Osteoblast (primary cell): ENCODE results near the gene MFF. TPM values are rescaled to one million over a fixed set of nuclear protein-coding genes. Genes with fewer than 3 reads are reported as not detected.
"Not testable (repeated sequence)": the region's sequence is repeated elsewhere in the genome, so short reads cannot be mapped to it uniquely, and the experiment has no call there.

Source experiments
- DNase-seq: peaks from one replicate; pipeline ENCODE4 v3.0.0; 2011; ENCODE audit warnings: low spot score, mixed read lengths; ENCODE audit not compliant: insufficient read length; ENCODE audit errors: missing footprints
- H2AFZ ChIP-seq: 2 replicates; pipeline ENCODE4 v1.6.0; 2011; ENCODE audit warnings: mild to moderate bottlenecking, low read length
- H3K27ac ChIP-seq: 2 replicates; pipeline ENCODE4 v1.5.1; 2011; ENCODE audit warnings: mild to moderate bottlenecking, low read depth, low read length, moderate library complexity
- H3K27me3 ChIP-seq: 2 replicates; pipeline ENCODE4 v1.6.0; 2012; ENCODE audit warnings: mild to moderate bottlenecking, control low read depth, inconsistent platforms, low read length, moderate library complexity; ENCODE audit not compliant: insufficient read depth
- H3K36me3 ChIP-seq: 2 replicates; pipeline ENCODE4 v1.5.1; 2011; ENCODE audit warnings: mild to moderate bottlenecking, low read length, control low read depth, moderate library complexity; ENCODE audit not compliant: insufficient read depth
- H3K4me1 ChIP-seq: 2 replicates; pipeline ENCODE4 v1.5.1; 2011; ENCODE audit warnings: mild to moderate bottlenecking, low read length, control low read depth, moderate library complexity; ENCODE audit not compliant: insufficient read depth
- H3K4me2 ChIP-seq: 2 replicates; pipeline ENCODE4 v1.6.0; 2011; ENCODE audit warnings: mild to moderate bottlenecking, low read length; ENCODE audit not compliant: insufficient read depth
- H3K4me3 ChIP-seq: fragments of 200-600 bp; sonication (generic); 3 replicates; pipeline ENCODE4 v1.5.1; 2012; ENCODE audit warnings: mild to moderate bottlenecking, low read length, inconsistent platforms; ENCODE audit not compliant: insufficient read depth
- H3K79me2 ChIP-seq: 2 replicates; pipeline ENCODE4 v1.6.0; 2012; ENCODE audit warnings: mild to moderate bottlenecking, low read length, control low read depth, inconsistent platforms; ENCODE audit not compliant: insufficient read depth
- H3K9me3 ChIP-seq: 2 replicates; pipeline ENCODE4 v1.5.1; 2011; ENCODE audit warnings: low read depth, low read length, control low read depth
- H4K20me1 ChIP-seq: 2 replicates; pipeline ENCODE4 v1.6.0; 2012; ENCODE audit warnings: mild to moderate bottlenecking, low read length, control low read depth; ENCODE audit not compliant: insufficient read depth
- CTCF ChIP-seq: IDR thresholded peaks from 2 replicates; pipeline ENCODE4 v1.5.1; 2011; ENCODE audit warnings: mild to moderate bottlenecking, low read depth, low read length, moderate library complexity; ENCODE audit errors: extremely low read depth
- total RNA-seq: library from RNA; depleted of rRNA; stranded (reverse); fragments of >200 nt; gene quantifications from 2 replicates; pipeline ENCODE4 v1.2.3, GENCODE V29; 2012

The MFF gene
- total RNA-seq, 1 donor: 101 TPM

- H2AFZ ChIP-seq: no peak overlapping the region
- H3K4me3 ChIP-seq: no peak overlapping the region
- no peaks in the 10 kb centered on the region for H3K79me2 ChIP-seq
- peaks cover 20% of the 10 kb centered on the region for H3K4me1 ChIP-seq
- peak; percentile 34 for TF ChIP-seq CTCF
- H3K27me3 ChIP-seq: no peaks in the 10 kb centered on the region
- H3K27ac ChIP-seq: no peak overlapping the region
- no peaks in the 10 kb centered on the region for H4K20me1 ChIP-seq
- DNase-seq: no peak
- no peaks in the 10 kb centered on the region for H3K9me3 ChIP-seq
- peaks cover 15% of the 10 kb centered on the region for H3K36me3 ChIP-seq
- H3K4me2 ChIP-seq: no peak overlapping the region
Observed at GRCh38 chr2:227363756-227364155, 38.7 kb downstream of the MFF start.

DNA sequence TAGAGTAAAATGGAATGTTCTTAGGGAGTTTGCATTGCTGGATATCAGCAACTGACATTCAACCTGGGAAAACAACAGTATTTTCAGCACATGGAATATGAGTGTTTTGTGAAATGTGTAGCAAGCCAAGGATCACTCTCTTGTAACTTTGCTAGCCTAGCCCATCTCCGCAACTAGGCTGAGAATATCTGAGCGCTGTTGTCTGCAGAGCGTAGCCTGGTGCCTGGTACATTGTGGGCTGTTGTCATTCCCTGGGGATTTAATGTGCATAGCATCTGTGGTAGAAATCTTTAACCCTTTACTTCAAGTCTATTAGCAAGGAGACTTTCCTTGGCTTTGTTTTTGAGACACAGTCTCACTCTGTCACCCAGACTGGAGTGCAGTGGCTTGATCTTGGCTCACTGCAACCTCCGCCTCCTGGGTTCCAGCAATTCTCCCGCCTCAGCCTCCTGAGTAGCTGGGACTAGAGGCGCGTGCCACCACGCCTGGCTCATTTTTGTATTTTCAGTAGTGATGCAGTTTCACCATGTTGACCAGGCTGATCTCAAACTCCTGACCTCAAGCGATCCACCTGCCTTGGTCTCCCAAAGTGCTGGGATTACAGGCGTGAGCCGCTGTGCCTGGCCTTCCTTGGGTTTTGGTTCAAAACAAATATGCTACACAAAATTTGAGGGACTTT, 39.7 kb downstream of the MFF start:
- not testable (repeated sequence) for H3K4me3 ChIP-seq, H2AFZ ChIP-seq, H3K79me2 ChIP-seq, H3K36me3 ChIP-seq, H3K9me3 ChIP-seq, H3K27me3 ChIP-seq, H4K20me1 ChIP-seq, H3K4me2 ChIP-seq, DNase-seq, H3K27ac ChIP-seq
- peaks cover 30% of the 10 kb centered on the region for H3K4me1 ChIP-seq

- H3K36me3 ChIP-seq: no peaks in the 10 kb centered on the region
- no peak overlapping the region for H3K4me3 ChIP-seq
- no peaks in the 10 kb centered on the region for H4K20me1 ChIP-seq
- no peak for TF ChIP-seq CTCF
- peak overlapping the region; percentile 8 for H2AFZ ChIP-seq
- no peaks in the 10 kb centered on the region for H3K79me2 ChIP-seq
- no peaks in the 10 kb centered on the region for H3K9me3 ChIP-seq
- H3K4me2 ChIP-seq: no peak overlapping the region
- H3K4me1 ChIP-seq: peaks cover 41% of the 10 kb centered on the region
- DNase-seq: no peak
- no peaks in the 10 kb centered on the region for H3K27me3 ChIP-seq
- H3K27ac ChIP-seq: peak overlapping the region; percentile 77
Observed at GRCh38 chr2:227365833-227366232, 40.8 kb downstream of the MFF start.

DNA sequence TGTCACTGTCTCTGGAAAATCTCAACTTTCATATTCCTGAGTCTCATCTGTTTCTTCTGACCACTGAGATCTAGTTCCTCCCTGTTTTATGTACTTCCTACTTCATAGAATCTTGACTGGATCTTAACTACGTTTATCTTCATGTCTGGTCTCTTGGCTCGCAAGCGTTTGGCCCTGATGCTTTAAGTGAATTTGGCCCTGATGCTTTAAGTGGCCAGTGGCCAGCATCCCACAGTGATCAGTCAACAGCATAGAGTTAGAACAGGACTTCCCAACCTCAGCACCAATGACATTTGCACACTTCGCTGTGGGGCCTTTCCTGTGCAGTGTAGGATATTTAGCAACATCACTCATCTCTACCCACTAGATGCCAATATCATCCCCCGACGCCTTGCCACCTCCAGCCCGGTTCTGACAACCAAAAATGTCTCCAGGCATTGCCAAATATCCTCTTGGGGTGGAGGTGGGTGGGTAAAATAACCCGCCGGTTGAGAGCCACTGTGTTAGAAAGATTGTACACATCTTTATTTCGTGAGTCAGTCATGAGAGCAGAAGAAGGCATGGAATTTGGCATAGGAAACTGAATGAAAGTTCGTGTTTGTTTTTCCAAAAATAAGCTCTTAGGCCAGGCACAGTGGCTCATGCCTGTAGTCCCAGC, 41.8 kb downstream of the MFF start:
- peaks cover 52% of the 10 kb centered on the region for H3K4me1 ChIP-seq

More for the DNA sequence above, 41.8 kb downstream of the MFF start:
- peak; percentile 78 for DNase-seq
- no peak overlapping the region for H2AFZ ChIP-seq
- H3K27me3 ChIP-seq: no peaks in the 10 kb centered on the region
- no peaks in the 10 kb centered on the region for H3K79me2 ChIP-seq
- peak overlapping the region; percentile 77 for H3K27ac ChIP-seq
- H4K20me1 ChIP-seq: no peaks in the 10 kb centered on the region
- H3K4me2 ChIP-seq: peak overlapping the region; percentile 22
- H3K36me3 ChIP-seq: no peaks in the 10 kb centered on the region
- H3K9me3 ChIP-seq: no peaks in the 10 kb centered on the region
- no peak overlapping the region for H3K4me3 ChIP-seq
- TF ChIP-seq CTCF: no peak
